ENCODE data around the gene PARVA.

- no peak for TF ChIP-seq POLR2AphosphoS5 (IDR thresholded peaks at IDR 0.05; ENCODE audit: low read depth, low read length)
- TF ChIP-seq POLR2A (IDR thresholded peaks at IDR 0.05; ENCODE audit: low read depth, low read length): no peak
These were observed 15.7 kb upstream of the PARVA start for GRCh38 chr11:12361682-12362081.
